HG03045 (cell line): ENCODE data around the gene DLG2.

Experiments used
- ATAC-seq: cut with Tn5 transposase; IDR thresholded peaks from one replicate; pipeline ENCODE4 v1.9.1; 2021; ENCODE audit warnings: mild to moderate bottlenecking, moderate library complexity; ENCODE audit not compliant: unreplicated experiment

Gene DLG2

DNA sequence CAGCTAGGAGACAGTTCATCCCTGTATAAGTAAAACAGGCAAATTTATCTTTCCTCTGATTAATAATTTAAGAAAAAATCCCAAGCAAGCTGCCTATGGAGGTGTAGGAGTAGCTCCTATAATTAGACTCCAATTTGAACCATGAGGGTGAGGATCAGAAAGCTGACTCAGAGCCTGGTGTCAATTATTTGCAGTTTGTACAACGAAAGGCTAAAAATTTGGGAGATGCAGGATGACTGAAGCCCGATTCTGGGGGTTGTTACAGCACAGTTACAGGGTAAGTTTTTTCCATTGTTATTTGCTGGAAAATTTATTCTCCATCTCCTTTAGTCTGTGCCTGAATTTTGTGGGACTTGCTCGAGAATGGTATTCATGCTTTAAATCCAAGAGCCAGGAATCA lies 1981.6 kb downstream of the DLG2 start:
- no peak for ATAC-seq

DNA sequence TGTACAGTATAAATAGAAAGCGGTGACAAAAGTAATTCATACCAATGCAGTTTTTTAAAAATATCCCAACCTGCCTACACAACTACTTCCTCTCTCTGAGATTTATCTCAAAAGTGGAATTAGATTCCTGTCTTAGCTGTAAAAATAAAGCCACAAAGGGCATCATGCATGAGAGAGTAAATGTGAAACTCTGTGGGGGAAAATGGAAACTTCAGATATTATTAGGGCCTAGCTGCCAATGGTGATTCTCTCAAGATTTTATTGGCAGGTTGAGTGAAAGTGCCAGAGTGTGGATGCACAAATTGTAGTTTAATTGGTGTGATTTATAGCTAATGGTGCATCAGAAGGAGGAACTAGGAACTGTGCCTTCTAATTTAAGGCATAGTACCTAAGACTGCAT lies 1984.0 kb downstream of the DLG2 start:
- ATAC-seq, result no peak

DNA sequence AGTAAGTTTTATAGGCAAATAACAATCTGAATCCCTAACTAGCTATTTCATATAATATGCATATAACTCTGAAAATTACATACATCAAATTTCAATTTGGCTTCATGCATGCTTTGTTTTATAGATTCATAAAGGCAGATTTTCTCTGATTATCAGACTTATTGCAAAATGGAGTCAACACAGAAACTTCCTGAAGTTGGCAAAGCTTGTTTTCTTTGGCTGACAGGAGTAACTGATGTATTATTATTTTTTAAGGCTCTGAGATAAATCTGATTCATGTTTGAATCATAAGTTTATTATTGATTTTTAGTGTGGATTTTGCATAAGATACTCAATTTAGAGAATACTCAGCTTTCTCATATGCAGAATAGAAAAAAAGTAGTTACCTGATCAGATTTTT lies 1984.6 kb downstream of the DLG2 start:
- no peak for ATAC-seq

GRCh38 chr11:83641511-83641910 lies 1985.6 kb downstream of the DLG2 start:
- ATAC-seq, result no peak

- no peak for ATAC-seq
Measured at GRCh38 chr11:83639995-83640758, 1987.0 kb downstream of the DLG2 start.

- ATAC-seq, result no peak
Measured at GRCh38 chr11:83635166-83635565, 1992.0 kb downstream of the DLG2 start.

- ATAC-seq, result no peak
Measured at GRCh38 chr11:83630211-83630610, 1996.9 kb downstream of the DLG2 start.

GRCh38 chr11:83629775-83630174 lies 1997.4 kb downstream of the DLG2 start:
- ATAC-seq, result no peak

DNA sequence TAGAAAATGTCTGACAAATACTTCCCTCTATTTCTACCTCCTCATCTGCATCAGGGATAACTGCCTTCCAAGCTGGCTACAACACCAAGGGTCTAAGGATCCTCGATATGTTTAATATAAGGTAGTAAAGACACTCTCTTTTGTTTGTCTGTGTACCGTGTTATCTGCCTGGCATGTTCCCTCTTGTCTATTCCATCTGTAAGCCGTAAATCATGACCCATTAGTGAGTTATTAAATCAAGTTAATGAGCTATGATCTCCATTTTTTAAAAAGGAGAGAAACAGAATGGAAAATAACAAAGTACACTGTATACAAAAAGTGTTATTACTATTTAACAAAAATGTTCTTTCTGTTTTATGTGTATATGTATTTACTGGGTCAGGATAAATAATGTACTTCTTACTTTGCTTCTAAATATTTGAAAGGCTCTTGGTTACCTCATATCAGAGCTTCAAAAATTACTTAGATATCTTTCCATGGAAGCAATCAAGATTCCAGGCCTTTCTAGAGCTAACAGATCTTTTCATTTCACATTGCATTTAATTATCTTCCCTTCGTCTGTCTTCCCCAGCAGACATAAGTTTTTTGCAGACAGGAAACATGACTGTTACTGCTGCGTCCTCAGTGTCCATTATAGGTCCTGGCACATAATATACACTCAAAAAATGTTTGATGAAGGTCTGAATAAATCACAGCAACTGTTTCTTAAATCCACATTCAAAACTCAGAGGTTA lies 1998.4 kb downstream of the DLG2 start:
- ATAC-seq, result no peak

- no peak for ATAC-seq
Measured at GRCh38 chr11:83625336-83625735, 2001.8 kb downstream of the DLG2 start.

GRCh38 chr11:83617671-83618070 lies 2009.5 kb downstream of the DLG2 start:
- no peak for ATAC-seq

GRCh38 chr11:83613767-83614121 lies 2013.4 kb downstream of the DLG2 start:
- peak; percentile 31 for ATAC-seq

DNA sequence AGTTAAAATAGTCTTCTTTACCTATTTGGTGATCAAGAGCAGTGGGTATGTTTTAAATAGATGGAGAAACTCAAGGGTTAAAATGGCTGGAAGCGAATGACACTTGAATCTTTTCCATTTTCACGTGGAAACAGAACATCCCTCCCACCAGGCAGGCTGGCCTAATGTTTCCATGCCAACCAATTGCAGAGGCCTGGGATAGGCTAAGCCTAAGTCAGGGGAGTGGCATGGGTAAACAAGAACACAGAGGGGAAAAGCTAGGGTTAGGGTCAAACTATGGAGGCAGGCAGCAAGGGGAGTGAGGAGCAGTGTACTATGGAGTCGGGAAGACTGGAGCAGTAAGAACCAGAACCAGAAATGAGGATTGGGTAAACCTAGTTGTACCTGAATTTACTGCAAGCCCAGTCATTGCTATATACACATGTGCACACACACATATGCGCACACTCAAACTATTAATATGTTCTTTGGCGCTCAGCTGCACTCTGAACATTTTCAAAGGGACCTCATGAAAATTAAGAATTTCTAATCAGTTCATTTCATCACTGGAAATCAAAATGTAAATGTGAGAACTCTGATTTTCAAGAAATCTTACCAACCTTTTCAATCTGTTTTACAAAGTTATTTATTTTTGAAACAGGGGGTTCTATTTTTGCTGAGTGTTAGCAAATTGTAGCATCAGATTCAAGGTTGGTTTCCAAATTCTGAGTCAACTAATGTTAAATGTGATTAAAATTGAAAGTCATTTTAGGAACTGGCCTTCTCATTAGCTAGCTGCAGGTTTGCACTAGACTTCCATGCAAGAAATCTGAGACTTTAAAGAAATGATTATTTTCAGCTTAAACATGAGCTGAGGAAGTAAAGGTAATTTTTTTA lies 2014.0 kb downstream of the DLG2 start:
- ATAC-seq, result peak; percentile 91

DNA sequence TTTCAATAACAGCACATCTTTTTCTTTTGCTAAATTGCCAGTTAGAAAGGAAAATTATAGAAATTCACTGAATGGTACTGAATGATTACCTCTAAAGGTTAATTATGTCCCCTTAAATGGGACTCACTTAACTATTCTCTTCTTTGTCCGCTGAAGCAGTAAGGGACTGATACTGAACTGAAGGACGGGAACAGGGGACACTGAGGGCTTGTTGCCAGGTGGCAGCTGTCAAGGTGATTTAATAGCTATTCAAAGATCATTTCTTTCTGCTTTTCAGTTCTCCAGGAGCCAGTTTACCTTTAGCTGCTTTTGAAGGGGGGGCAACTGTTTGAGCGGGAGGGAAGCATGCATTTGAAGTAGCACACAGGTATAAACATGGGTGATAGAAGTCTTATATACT lies 2015.5 kb downstream of the DLG2 start:
- no peak for ATAC-seq

- ATAC-seq, result no peak
Measured at GRCh38 chr11:83611031-83611430, 2016.1 kb downstream of the DLG2 start.

- no peak for ATAC-seq
Measured at GRCh38 chr11:83609191-83609590, 2018.0 kb downstream of the DLG2 start.

DNA sequence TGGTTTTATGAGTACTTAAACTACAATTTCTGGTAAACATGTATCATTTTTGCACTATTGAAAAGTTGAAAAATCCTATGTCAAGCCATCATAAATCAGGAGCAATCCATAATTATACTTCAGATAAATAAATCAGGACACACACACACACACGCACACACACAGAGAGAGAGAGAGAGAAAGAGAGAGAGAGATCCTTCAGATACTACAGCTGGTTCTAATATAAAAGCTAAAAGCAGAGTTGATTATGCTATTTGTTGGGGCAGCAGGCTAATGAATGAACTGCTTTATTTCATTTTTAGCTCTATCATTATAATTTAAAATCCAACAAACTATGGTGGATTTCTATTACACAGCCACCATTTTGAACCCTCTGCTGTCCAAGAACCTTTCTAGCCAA lies 2018.6 kb downstream of the DLG2 start:
- ATAC-seq, result no peak

DNA sequence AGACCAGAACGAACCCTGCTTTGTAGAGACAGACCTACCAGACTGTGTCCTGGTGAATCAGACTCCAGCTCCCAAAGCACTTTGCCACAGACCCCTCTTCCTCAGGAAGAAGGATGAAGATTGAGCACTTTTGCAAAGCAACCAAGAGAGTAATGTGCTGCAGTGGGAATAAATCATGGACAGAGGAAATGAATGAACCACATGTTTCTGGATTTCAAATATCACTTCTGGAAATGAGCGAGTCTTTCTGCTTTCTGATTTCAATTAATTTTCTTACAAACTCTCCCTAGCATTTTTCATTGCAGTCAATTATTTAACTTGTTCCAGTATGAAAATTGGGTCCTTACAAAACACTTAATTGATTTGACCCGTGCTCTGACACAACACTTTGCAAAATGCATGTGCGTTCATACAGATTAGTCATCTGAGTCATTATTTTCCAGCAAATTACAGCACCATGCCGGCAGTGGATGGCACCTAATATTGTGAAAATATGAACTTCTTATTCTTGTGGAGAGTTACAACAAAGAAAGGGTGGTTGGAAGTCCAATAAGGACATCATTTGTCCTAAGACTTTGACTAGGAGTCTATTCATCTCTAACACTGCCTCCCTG lies 2025.1 kb downstream of the DLG2 start:
- no peak for ATAC-seq

DNA sequence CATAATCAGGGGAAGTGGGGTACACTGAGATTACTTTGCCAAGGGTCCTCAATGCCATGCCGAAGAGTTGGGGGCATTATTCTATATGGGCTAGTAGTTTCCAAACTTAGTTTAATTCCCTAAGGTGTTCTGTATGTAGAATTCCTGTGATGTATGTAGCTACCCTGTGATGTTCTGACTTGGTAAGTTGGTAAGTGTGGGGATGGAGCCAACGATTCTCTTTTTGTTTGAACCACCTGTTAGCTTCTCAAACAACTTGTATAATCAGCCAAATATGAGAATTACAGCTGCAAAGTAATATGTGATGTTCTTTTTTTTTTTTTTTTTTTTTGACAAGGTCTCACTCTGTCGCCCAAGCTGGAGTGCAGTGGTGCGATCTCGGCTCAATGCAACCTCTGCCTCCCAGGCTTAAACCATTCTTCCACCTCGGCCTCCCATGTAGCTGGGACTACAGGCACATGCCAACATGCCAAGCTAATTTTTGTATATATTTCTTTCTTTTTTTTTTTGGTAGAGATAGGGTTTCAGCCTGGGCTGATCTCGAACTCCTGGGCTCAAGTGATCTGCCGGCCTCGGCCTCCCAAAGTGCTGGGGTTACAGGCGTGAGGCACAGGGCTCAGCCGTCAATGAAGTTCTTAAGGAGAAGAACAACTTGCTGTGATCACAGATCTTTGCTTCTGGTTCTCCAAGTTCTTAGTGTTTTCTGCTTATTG lies 2025.8 kb downstream of the DLG2 start:
- ATAC-seq, result no peak

DNA sequence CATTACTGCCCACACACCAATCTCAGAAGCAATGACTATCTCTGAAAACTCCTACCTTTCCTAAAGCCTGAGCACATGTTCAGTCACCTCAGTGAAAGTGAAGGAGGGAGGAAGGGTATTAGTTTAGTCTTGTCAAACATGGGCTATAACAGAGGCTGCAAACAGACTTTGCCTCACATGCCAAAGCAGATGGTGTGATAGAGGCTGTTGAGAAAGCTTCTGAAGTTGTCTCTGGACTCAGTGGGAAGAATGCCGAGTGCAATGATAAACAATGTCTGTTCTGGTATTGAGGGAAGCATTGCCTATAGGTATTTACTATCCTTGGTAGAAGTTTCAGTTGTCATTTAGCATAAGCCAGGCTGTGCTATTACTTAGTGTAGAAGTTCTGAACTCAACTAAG lies 2026.5 kb downstream of the DLG2 start:
- no peak for ATAC-seq

DNA sequence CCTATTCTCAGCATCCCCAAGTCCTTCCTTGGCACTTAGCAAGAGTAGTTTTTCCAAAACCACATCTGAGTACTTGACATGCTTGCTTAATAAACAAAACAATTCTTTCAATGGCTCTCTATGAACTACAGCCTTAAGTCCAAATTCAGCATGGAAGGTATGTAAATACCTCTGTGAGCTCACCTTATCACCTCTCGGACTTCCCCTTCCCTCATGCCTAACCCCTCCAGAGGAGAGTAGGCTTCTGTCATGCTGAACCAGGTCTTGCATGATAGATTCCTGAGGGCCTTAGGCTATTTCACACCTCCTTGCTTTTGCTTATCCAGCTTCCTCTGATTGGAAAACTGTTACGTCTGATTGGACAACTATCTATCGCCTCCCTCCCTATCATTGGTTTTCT lies 2028.1 kb downstream of the DLG2 start:
- ATAC-seq, result no peak
